HG03135 (cell line): Measurements from ENCODE around the gene GOLGA8J.
"Not testable (repeated sequence)": the region's sequence is repeated elsewhere in the genome, so short reads cannot be mapped to it uniquely, and the experiment has no call there.

Experiments
- ATAC-seq: cut with Tn5 transposase; IDR thresholded peaks from one replicate; pipeline ENCODE4 v1.9.1; 2021; ENCODE audit warnings: mild to moderate bottlenecking, moderate library complexity; ENCODE audit not compliant: unreplicated experiment

Gene GOLGA8J

GRCh38 chr15:30072630-30073029 lies 10.1 kb upstream of the GOLGA8J start:
- no peak for ATAC-seq

- no peak for ATAC-seq
These were observed 8.8 kb upstream of the GOLGA8J start for GRCh38 chr15:30073915-30074314.

- ATAC-seq: not testable (repeated sequence)
These were observed 1.9 kb upstream of the GOLGA8J start for GRCh38 chr15:30080816-30081215.

- not testable (repeated sequence) for ATAC-seq
These were observed 15.1 kb downstream of the GOLGA8J start for GRCh38 chr15:30097827-30098226.

GRCh38 chr15:30102890-30103289 lies 20.1 kb downstream of the GOLGA8J start:
- not testable (repeated sequence) for ATAC-seq

GRCh38 chr15:30103941-30104507 lies 21.3 kb downstream of the GOLGA8J start:
- not testable (repeated sequence) for ATAC-seq

GRCh38 chr15:30110591-30110990 lies 27.8 kb downstream of the GOLGA8J start:
- ATAC-seq: not testable (repeated sequence)

GRCh38 chr15:30130066-30130465 lies 47.3 kb downstream of the GOLGA8J start:
- ATAC-seq: not testable (repeated sequence)

GRCh38 chr15:30134751-30135150 lies 52.0 kb downstream of the GOLGA8J start, which contains the start of gene GOLGA8T:
TSS of gene GOLGA8T (plus strand) at chr15:30135051. CDS start at chr15:30135149, 98 bp downstream.
- not testable (repeated sequence) for ATAC-seq
